NCI-H526 treated with DMSO at 0.1 percent for 48 hours (cell line): ENCODE measurements around the gene SUGP2.

Experiments used
- DNase-seq: peaks from one replicate; lab custom pipeline; 2025; lab: John Stamatoyannopoulos, UW

SUGP2 gene

GRCh38 chr19:19033426-19034203 lies at the start of gene SUGP2, which contains the start of gene ARMC6:
Gene SUGP2, minus strand, starts transcription at chr19:19033517. Its CDS starts 2,446 bp downstream, at chr19:19031071.
Gene ARMC6, plus strand, starts transcription at chr19:19033603. Its CDS starts 607 bp downstream, at chr19:19034210.
- peak; percentile 71 for DNase-seq

- DNase-seq = no peak
Observed at GRCh38 chr19:19081642-19082151, 48.4 kb upstream of the SUGP2 start.

GRCh38 chr19:19079571-19079970 lies 46.3 kb upstream of the SUGP2 start:
- DNase-seq = no peak

GRCh38 chr19:19078801-19079200 lies 45.5 kb upstream of the SUGP2 start:
- DNase-seq = no peak

- no peak for DNase-seq
Observed at GRCh38 chr19:19077103-19077502, 43.8 kb upstream of the SUGP2 start.

- no peak for DNase-seq
Observed at GRCh38 chr19:19076476-19076875, 43.2 kb upstream of the SUGP2 start.

GRCh38 chr19:19075126-19075525 lies 41.8 kb upstream of the SUGP2 start:
- DNase-seq = no peak

- DNase-seq = no peak
Observed at GRCh38 chr19:19074196-19074882, 41.0 kb upstream of the SUGP2 start.

- no peak for DNase-seq
Observed at GRCh38 chr19:19071897-19072296, 38.6 kb upstream of the SUGP2 start.

- DNase-seq = no peak
Observed at GRCh38 chr19:19068659-19069654, 35.6 kb upstream of the SUGP2 start.

- DNase-seq = no peak
Observed at GRCh38 chr19:19067276-19068072, 34.2 kb upstream of the SUGP2 start.

GRCh38 chr19:19064811-19065745 lies 31.8 kb upstream of the SUGP2 start:
- no peak for DNase-seq

GRCh38 chr19:19064098-19064722 lies 30.9 kb upstream of the SUGP2 start:
- no peak for DNase-seq

- DNase-seq = peak; percentile 95
Observed at GRCh38 chr19:19063183-19064097, 30.1 kb upstream of the SUGP2 start, which contains the start of gene SLC25A42. Gene SLC25A42, plus strand, starts transcription at chr19:19063994. Its CDS starts 32,131 bp downstream, at chr19:19096125.

GRCh38 chr19:19062454-19063182 lies 29.3 kb upstream of the SUGP2 start:
- DNase-seq = no peak

- DNase-seq = no peak
Observed at GRCh38 chr19:19061506-19061905, 28.2 kb upstream of the SUGP2 start.

- DNase-seq = no peak
Observed at GRCh38 chr19:19059837-19060611, 26.7 kb upstream of the SUGP2 start.
